ENCODE results near the gene C1orf21.

Gene C1orf21

GRCh38 chr1:184559117-184559713 lies 172.4 kb downstream of the C1orf21 start:
- DNase-seq = no peak

DNA sequence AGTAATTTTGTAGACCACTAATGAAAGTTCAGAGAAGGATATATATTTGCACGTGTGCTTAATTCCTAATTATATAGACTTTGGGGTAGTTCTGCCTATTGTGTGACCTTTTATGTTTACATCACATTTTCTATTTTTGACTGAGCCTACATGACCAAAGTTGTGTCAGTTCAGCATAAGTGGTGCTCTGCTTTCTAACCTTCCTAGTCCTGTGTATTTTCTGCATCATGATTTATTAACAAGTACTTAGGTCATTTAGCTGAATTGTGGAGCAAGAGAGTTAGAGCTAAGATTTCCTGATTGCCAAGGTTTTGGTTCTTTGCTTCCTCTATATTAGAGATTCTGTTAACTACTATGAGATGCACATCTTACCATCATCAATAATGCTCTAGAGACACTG lies 176.0 kb downstream of the C1orf21 start:
- peak; percentile 56 to 63 for DNase-seq

DNA sequence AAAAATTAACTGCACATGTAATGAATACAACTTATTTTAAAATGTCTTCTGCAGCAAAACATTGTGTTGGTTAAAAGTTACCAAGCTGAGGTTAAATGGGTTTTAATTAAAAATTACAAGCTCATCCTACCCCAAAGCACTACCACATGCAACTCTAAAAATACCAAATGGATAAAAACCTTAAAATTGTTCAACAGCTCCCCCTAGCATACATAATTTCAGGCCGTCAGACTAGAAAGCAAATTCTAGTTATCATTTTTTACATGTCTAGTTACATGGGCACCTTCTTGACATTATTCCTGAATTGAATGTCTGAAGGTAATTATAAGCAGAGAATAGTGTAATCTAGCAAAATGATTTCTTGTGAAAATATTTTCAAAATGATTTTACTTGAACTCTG lies 176.5 kb downstream of the C1orf21 start:
- DNase-seq = peak; percentile 26 to 38

- DNase-seq = no peak
Measured at GRCh38 chr1:184567009-184567408, 180.2 kb downstream of the C1orf21 start.

DNA sequence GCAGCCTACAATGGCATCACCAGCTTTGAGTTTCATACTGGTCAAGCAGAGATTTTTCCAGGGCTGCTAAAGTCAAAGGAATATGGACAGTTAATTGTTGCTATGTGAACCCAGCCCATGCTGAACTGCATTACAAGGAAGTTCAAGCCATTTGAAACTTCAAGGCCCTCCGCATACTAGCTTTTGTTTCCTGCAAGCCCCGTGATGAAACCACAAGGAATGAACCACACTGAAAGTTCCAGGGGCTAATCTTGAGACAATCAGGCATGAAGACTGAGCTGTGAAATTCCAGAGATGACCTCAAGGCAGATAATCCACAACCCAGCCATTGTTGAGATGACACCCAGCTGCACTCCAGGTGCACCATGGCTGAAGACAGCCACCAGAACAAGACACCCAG lies 180.8 kb downstream of the C1orf21 start:
- peak; percentile 6 to 20 for DNase-seq

DNA sequence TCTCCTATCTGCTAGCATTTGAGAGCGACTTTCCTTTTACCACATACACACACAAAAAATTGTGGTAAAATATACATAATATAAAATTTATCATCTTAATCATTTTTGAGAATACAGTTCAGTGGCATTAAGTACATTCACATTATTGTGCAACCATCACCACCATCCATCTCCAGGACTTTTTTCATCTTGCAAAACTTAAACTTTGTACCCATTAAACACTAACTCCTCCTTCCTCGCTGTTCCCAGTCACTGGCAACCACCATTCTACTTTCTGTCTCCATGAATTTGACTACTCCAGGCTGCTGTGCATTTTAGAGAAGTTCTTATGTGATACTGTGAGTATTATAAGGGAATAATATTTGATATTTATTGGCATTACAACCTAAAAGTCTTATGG lies 181.3 kb downstream of the C1orf21 start:
- no peak for DNase-seq

DNA sequence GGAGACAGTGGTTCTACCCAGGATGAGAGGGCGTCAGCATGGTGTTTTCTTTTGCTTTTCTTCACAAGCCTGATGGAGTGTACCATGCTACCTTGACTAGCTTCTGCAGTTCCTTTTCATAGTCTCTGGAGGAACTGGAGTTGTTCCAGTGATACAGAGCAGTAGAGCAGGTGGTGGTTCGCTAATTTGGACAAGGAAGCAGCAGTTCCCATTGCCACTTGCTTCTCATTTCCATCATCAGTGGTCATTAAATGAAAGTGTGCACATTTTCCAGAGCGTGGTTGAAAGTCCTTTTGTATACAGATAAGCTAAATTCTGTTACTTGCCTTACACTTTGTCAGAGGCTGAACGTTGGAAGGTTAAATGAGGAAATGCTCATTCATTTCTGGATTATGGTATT lies 182.3 kb downstream of the C1orf21 start:
- no peak for DNase-seq

GRCh38 chr1:184574588-184574987 lies 187.8 kb downstream of the C1orf21 start:
- DNase-seq = no peak

DNA sequence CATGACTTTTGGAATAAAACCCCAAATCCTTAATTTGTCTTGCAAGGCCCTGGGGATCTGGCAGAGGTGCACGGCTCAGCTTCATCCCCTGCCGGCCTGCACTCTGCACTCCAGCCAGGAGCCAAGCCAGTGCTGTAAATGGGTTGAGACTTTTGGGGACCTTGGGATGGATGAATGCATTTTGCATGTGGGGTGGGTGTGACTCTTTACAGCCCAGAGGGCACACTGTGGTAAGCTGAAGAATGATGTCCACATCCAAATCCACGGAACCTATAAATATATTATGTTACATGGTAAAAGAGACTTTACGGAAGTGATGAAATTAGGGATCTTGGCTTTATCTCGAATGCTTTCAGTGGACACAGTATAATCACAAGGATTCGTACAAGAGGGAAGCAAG lies 190.0 kb downstream of the C1orf21 start:
- no peak for DNase-seq

DNA sequence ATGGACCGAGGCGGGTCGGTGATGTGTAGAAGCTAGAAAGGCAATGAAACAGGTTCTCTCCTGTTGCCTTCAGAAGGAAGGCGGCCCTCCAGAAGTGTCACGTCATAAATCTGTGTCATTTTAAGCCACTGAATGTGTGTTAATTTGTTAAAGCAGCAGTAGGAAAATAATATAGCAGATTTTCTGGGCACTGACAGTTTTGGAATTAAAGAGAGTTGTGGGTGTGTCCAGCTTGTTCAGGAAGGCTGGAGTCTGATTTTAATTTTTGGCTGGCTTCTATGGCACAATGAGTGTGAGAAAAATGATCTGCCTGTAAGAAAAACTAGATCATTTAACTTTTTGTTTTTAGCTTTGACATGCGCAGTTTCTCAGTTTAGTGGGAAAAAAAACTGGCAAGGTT lies 190.5 kb downstream of the C1orf21 start:
- DNase-seq = no peak

DNA sequence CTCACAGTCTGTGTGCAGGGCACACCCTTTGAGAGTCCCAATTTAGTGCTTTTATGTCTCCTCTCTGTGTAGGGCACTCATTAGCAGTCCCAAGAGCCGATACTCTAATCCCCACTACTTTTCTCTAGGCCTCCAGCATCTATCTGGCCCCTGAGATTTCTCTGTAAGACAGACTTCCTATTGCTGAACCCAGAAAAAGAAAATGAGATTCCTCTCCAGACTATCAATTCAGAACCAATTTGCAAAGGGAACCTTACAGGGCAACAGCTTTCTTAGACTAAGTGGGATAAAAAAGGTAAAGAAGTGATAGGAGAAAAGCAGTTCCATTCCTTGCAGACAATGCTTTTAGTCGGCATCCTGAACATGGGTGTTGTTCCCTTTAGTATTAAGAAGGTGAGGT lies 195.6 kb downstream of the C1orf21 start:
- no peak for DNase-seq

GRCh38 chr1:184583849-184584248 lies 197.0 kb downstream of the C1orf21 start:
- peak; percentile 25 to 60 for DNase-seq

GRCh38 chr1:184588701-184589100 lies 201.9 kb downstream of the C1orf21 start:
- DNase-seq = no peak

- no peak for DNase-seq
Measured at GRCh38 chr1:184590163-184590750, 203.4 kb downstream of the C1orf21 start.

- DNase-seq = no peak
Measured at GRCh38 chr1:184593597-184593996, 206.8 kb downstream of the C1orf21 start.

GRCh38 chr1:184595596-184595995 lies 208.8 kb downstream of the C1orf21 start:
- DNase-seq = peak; percentile 64 to 83

DNA sequence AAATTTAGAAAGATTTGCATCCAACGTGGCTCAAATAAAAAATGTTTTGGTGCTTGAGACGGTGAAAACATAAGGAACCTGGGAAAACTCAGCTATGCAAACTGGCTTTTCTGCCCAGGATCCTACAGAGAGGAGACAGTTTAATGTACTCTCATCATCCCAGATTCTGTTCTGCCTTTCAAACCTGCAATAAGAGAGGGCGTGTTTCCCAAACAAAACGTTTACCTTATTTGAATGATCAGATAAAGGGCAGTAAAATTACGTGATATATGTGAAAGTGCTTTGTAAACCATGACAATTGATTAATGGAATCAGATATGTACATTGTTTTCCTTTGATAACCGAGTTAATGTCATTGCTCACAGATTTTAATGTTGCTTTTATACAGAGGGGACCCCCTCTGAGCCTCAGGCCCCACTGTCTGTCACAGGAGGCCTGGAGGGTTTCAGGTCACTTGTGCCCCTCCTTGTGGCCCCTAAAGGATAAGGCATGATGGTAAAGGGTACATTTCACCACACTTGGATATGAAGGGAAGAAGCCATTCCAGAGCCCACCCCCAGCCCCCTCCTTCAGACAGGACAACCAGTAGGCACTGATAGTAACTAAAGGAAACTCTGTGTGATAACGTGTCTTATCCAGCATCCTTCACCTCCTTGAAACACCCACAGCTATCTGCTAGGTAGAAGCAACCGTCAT lies 210.3 kb downstream of the C1orf21 start:
- DNase-seq = no peak

GRCh38 chr1:184597650-184598357 lies 211.0 kb downstream of the C1orf21 start:
- DNase-seq = peak; percentile 47 to 67

DNA sequence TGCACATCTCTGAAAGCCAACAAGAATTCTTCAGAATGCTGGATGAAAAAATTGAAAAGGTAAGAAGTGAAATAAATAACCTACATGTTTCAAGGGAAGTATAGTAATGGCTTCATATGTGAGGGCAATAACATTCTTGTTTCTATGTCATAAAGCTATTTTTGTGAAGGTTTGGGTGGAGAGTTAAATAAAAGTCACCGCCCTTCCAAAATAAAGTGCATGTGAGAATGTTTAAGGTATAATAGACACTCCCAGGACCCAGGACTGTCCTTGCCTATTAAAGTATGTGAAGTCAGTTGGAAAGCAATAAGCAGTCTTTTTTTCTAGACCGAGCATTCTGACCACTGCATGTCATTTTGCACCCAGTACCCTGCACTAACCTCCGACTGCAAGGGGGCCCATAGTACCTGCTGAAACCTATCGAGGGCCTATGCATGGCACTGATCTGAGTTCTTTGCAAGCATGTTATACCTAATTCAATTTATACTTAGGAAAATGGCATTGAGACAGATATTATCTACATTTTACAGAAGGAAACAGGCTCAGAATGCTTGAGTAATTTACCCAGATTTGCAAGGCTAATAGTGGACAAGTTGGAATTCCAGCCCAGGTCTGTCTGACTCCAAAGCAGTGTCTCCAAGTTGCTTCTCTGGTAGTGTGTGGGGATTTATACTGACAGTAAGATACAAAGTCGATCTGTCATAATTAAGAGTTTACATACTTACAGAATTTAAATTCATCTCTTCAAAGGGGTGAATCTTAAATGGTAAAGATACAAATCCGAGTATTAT lies 211.8 kb downstream of the C1orf21 start:
- DNase-seq = no peak

DNA sequence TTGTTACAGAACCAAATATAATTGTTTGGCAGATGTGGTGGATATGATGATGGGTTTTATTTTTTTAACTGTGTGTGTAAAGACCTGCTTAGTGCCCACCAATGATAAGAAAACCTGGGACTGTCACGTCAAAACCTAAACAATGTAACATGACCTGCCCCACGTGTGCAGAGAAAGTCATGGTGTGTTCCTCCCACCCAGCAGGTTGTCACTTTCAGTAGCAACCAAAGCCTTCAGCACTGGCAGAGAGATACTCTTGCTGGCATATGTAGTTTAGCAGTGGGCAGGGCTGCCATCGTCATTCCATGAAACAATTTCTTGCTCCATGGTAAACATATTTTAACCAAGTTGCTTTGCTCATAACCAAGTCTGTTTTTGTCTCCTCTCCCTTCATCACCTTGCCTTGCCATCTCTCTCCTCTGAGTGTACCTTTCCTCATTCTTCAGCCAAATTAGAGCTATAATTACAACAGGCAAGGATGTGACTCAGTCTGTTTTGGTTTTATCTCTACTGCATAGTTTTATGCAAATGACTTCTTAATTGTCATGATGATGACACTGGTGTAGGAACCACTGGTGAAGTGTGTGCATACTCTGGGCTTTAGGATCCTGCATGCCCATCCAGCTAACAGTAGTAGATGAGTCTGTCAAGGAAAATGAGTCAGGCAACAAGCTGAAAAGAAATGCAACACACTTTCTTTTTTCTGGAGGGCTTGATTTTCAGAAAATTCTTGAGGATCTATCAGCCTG lies 217.5 kb downstream of the C1orf21 start:
- DNase-seq = no peak

GRCh38 chr1:184605941-184606340 lies 219.1 kb downstream of the C1orf21 start:
- no peak for DNase-seq

GRCh38 chr1:184606786-184607185 lies 220.0 kb downstream of the C1orf21 start:
- no peak for DNase-seq
